Middle frontal gyrus (tissue), 1 donor: Measurements from ENCODE around the gene ATP5PD.

Experiments used
- DNase-seq: peaks from one replicate; pipeline ENCODE4 v3.0.0-alpha.2; 2015; ENCODE audit warnings: low spot score; ENCODE audit errors: extremely low spot score

The ATP5PD gene

DNA sequence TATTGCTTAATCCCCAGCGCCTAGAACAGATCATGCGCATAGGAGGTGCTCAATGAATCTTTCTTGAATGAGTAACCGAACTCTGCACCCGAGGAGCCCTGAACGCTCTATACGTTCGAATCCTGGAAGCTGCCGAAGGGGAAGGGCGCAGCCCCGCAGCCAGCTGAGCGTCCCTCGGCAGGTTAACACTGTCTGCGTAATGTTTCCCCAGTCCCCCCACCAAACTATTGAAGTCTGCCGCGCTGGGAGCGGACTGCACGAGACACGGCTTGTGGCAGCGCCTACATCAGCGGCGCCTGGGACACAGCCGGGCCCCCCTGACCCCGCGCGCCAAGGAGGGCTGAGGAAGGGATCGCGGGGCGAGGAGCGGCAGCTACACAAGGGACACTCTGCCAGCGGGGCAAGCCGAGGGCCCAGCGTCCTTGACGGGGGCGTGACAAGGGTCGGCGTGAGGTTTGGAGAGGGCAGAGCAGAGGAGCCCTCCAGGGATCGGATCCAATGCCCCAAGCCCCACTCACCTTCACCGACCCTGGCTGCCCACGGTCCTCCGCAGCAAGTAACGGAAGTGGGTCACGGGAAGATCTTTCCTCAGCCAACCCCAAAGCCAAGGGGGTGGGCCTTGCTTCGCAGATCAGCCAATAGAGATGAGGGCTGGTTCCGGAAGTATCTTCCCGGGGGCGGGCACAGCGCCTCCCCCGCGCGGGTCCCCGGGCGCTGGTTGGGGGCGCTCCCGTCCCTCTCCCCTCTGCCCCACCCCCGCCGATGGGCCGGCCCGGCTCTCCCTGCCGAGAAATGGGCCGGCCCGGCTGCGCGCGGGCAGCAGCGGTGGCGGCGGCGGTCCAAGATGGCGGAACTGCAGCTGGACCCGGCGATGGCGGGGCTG is at the start of gene ATP5PD, which contains the start of gene KCTD2:
ATP5PD (minus strand) TSS at position 563 of the 883 bp plus-strand sequence. CDS start 4,319 bp downstream, outside the sequence.
KCTD2 (plus strand) TSS at position 819 of the 883 bp plus-strand sequence; CDS start at position 845, 26 bp downstream.
- DNase-seq, result peak; percentile 86

DNA sequence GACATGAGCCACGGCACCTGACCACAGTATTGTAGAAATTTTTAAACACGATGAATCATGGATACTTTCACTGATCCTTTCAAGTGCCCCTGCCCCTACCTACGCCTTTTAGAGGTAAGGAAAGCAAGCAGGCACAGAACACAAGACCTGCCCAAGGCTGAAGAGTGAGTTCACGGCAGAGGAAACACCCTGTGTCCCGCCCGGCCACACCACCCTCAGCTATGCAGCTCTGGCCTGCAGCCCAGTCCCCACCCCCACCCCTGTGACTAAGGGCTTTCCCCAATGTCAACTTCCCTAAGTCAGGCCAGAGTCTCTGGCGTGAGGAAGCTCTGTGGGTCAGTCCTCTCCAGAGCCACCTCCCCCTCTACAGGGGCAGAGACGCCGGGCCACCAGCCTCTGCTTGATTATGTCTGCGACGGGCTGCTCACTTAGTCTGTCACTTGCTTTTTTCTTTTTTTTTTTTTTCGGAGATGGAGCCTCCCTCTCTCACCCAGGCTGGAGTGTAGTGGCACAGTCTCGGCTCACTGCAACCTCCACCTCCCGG is 49.4 kb upstream of the ATP5PD start:
- no peak for DNase-seq

DNA sequence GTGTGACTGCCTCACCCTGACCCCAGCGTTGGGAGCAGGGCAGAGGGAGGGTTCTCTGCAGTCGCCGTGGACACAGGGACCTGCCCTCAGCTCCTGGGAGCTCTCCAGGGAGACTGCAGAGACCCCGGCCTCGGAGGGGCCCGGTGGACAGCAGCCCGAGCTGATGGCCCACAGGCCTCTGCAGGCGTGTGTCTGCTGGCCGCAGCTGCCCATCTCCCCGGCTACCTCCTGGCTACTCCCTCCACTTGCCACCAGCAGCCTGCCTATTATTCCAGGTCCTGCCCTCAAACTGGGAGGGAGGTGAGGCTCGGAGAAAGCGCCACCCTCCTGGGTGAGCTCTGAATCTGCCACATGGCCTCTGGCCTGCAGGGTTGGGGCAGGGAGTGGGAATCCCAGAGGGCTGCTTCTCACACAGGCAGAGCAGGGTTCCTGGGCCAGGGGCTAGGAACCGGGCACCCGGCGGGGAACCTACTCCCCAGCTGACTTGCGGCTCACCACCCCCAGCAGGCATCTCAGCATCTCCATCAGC is 48.2 kb upstream of the ATP5PD start:
- no peak for DNase-seq

DNA sequence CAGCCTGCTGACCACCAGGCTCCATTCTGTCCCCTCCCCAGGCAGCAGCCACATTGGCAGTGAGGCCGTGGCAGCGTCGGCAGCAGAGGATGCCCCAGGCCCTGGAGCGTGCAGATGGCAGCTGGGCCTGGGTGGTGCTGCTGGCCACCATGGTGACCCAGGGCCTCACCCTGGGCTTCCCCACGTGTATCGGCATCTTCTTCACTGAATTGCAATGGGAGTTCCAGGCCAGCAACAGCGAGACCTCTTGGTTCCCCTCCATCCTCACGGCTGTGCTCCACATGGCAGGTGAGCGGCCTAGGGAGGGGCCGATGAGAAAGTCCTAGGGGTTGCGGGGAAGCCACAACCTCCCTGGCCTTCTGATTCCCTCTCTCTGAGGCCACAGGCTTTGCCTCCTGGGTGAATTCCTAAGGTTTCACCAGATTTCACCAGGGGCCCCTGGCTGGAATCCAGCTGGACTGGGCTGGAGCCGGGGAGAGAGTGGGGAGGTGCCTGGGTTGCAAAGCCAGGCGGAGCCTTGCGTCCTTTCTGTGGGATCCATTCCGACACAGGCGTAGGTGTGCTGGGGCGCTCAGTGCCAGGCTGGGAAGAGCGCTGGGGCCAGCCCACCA is 46.9 kb upstream of the ATP5PD start:
- DNase-seq, result no peak

DNA sequence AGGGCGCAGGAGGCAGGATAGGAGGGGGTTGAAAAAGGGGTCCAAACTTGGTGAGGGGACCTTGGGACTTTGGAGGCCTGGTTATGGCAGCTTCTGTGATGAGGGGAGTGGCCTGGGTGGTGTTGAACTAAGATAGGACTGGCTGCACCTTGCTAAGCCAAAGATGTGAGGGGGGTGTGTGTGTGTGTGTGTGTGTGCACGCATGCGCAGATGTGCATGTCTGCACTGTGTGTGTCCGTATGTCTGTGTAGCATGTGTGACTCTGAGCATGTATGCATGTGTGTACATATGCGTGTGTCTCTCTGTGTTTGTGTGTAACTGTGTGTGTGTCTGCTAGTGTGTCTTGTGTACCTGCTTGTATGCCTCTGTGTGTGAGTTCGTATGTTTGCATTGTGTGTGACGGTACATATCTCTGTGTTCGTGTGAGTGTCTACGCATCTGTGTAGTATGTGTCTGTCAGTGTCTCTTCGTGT is 45.1 kb upstream of the ATP5PD start:
- no peak for DNase-seq

DNA sequence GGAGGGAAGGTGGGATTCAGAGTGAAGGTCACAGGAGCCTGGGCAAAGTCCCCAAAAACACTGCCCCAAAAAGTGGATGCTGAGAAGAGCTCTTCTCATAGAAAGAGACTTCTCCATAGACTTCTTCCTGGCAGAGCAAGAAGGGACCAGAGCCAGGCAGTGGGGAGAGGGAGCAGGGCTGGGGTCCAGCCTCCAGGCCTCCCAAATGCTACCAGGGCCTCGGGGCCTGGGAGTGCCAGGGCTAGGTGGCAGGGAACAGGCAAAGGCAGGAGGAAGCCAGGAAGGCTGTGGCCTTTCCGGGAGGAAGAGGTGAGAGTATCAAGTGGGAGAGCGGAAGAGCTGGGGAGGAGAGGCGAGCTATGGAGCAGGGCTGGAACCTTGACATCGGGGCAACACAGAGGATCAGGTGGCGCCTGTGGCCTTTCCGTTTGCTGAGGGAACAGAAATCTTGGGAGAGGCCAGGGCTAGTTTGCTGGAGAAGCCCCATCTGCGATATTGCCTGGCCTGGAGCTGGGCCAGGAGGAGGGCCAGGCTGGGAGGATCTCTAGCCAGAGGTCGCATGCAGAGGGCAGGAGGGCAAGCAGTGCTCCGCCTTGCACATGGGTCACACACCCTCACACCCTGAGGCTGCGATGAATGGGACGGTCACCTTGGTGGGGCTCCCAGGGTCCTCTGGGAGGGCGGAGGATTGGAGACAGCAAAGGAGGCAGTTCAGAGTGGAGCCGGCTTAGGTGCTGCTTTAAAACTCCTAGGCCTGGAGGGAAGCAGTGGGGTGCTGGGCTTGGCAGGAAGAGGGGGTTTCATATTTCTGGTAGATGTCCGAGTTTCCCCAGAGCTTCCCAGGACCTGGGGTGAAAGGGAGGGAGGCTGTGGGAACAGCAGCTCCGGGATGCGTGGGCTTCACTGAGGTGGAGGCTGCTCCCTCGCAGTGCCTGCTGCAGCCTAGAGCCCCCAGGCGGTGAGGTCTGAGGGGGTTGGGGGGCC is 44.4 kb upstream of the ATP5PD start:
- no peak for DNase-seq

DNA sequence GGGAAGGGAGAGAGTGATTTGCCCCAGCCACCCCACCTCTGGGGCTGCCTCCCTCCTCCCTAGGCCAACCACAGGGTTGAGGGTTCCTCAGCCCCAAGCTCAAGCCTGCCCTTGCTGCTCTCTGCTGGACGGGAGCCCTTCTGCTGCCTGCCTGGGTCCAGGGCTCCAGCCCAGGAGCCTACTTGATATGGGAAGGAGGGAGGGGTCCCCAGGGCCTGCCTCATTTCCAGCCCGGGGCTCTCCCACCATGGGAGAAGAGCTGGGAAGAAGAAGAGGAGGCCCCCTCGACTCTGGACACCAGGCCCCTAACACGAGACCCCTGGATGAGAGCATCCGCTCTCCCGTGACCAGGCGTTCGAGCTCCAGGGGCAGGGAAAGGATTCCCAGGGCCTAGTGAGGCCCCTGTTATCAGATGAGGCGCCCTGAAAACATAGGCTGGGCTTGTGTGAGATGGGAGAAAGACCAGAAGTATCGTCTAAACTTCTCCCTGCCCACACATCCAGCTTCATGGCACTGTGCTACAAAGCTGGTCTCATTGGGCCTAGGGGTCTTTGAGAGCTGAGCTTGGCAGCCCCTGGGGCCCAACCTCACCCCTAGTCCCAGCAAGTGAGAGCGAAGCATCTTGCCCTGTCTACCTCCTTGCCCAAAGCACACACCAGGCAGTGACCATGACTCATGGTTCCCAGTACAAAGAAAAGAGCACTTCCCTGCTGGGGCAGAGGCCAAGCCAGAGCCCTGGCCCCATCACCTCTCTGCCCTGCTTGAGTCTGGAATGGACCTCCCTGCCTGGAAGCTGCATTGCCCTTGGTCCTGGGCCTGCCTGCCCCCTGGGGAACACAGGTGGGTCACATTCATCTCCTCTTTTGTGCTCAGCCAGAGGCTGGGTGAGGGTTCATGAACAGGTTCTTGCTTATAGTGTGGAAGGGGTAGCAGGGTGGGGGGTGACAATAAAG is 42.0 kb upstream of the ATP5PD start:
- DNase-seq, result no peak

DNA sequence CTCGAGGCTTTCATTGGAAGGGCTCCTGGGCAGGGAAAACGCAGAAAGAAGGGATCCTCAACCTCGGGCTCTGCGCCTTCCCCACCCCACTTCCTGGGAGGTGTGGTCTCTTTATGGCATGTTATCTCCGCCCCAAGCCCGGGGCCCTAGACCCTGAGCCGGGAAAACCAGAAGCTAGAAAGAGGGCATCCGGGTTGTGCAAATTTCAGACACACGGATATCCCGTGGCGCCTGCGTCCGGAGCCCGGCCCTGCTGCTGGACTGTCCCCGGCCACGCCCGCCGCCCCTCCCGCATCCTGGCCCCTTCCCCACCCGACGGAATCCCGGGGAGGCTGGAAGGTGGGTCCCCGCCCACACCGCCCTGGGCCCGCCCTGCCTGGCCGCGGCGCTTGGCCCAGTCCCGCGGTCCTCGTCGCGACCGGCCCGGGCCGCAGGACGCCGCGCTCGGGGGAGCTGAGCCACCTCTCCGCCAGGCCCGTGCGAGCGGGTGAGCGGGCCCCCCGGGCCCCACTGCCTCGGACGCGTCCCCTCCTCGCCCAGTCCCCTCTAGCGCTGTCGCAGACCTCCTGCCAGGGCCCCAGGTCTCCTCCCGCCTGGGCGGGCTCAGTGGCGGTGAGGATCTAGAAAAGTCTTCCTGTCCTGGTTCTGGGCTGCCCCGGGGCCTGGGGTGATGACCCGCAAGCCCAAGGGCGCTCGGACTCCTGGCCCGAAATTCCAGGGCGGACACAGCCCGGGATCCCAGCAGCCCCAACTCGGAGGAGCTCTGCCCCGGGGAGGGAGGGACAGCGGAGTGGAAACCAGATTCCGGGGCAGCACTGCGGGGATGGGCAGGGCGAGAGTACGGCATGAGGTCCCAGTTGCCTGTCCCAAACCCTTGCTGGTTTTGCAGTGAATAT is 41.0 kb upstream of the ATP5PD start, which contains the start of gene SLC16A5:
SLC16A5 (plus strand) TSS at position 397 of the 896 bp plus-strand sequence. CDS start 5,683 bp downstream, outside the sequence.
- no peak for DNase-seq

DNA sequence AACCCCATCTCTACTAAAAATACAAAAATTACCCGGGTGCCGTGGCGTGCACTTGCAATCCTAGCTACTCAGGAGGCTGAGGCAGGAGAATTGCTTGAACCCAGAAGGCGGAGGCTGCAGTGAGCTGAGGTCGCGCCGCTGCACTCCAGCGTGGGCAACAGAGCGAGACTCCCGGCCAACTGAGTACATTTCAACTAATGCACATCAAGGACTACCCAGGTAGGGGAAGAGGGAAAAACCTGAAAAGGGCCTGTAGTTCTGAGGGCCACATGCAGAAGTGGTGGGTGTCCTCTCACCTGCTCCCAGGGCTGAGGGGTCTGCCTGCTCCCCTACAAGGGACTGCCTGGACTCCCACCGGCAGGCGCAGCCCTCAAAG is 40.4 kb upstream of the ATP5PD start:
- no peak for DNase-seq

DNA sequence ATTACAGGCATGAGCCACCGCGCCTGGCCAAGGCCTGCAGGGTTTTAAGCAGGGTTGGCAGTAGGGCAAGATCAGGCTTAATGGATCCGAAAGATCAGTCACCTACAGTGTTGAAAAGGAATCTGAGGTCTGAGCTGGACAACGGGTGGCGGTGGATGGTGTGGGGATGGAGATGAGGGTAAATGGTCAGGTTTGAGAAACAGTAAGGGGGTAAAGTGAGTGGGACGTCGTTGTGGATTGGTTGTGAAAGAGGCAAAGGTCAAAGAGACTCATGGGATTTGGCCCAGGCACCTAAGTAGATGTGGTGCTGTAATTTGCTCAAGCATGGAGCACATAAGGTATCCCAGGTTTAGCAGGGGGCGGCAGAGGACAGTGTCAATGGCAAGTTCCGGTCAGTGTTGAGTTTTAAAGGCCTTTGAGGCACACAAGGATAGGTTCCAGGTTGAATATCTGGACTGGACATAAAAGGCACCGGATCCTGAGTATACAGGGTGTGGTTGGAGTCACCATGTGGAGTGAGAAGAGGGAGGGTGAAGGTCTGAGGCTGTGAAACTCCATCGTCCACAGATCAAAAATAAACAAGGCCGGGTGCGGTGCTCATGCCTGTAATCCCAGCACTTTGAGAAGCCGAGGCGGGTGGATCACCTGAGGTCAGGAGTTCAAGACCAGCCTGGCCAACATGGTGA is 39.9 kb upstream of the ATP5PD start:
- DNase-seq, result no peak

DNA sequence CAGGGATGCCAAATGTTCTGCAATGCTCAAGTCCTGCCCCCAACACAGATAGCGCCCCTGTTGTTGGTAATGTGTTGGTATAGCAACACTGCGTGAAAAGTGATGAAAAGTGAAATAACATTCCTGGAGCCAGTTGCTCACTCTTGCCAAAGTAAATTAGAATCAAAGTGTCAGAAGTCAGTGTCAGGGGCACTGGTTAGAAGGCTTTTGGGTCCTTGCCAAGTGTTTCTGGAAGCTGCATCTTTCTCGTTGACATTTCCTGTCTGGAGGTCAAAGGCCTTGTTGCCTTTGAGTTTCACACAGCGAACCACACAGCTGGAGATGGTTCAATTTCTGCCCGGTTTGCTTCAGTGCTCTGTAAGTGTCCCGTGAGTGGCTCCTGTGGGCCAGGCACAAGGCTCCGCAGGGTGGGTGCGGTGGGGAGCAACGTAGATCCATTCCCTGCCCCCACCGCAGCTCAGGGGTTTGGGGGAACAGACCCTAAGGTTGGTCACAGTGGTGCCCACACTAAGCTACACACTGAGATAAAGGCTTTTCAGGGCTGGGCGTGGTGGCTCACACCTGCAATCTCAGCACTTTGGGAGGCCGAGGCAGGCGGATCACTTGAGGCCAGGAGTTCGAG is 37.4 kb upstream of the ATP5PD start:
- DNase-seq, result no peak

DNA sequence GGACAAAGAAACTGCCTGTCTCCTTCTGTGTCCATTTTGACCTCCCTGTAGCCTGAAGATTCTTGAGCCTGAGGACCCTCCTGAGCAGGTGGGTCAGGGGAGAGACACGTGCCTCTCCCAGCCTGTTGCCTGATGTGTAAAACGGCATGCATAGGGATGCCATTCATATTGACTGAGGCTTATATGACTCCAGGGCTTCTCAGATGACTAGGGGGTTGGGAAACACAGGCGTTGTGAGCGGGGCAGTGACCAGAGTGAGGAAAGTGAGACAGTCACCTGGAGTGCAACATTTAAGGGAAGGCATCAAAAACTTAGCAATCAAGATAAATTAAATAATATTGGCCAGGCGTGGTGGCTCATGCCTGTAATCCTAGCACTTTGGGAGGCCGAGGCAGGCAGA is 35.9 kb upstream of the ATP5PD start:
- no peak for DNase-seq

DNA sequence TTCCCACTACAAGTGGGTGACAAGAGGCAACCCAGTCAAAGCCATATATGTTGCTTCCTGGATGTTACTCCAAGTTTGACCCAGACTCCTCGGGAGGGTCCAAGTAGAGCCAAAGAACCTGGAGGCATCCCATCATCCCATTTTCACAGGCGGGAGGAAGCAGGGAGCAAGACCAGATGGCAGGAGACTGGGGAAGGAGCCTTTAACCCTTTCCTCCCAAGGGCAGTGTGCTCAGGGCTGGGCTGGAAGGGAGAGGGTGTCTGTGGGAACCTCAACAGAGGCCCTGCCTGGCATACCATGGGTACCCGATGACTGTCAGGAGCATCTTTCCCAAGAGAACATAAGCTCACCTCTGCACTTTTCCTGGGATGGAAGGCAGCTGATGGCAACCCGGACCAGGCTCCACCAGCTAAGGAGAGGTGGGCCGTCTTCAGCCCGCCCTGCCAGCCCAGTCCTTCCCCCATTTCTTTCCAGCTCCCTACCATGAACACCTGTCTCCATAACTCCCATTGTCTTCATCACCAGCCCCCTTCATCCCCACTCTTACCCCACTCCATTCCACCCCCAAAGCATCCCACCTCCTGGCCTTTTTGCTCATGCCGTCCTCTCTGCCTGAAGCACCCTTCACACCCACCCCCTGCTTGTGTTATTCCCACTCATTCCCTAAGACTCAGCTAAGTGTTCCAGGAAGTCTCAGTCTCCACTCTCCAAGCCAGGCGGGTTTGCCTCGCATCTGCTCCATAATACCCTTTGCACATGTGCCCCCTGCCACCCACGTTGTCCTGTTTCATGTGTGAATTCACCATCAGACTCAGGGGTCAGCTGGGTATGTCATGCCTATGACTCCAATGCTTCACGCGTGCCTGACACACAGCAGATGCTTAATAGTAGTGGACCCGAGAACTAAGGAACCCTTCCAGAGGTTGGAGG is 35.1 kb upstream of the ATP5PD start:
- no peak for DNase-seq

DNA sequence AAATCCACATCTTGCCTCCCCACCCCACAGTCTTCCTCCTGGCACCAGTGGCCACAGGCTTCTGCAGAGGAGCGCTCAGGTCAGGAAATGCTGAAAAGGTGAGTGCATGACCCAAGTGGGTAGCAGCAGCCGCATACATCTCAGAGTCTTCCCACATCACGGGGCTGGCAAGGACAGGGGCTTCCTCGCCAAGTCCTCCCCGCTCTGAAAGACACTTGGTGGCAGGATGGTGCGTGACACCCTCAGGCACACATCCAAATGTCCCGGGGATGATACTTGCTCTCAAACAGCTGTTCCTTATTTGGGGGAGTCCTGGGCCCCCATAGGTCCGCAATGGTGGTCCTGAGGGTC is 32.2 kb upstream of the ATP5PD start:
- no peak for DNase-seq

DNA sequence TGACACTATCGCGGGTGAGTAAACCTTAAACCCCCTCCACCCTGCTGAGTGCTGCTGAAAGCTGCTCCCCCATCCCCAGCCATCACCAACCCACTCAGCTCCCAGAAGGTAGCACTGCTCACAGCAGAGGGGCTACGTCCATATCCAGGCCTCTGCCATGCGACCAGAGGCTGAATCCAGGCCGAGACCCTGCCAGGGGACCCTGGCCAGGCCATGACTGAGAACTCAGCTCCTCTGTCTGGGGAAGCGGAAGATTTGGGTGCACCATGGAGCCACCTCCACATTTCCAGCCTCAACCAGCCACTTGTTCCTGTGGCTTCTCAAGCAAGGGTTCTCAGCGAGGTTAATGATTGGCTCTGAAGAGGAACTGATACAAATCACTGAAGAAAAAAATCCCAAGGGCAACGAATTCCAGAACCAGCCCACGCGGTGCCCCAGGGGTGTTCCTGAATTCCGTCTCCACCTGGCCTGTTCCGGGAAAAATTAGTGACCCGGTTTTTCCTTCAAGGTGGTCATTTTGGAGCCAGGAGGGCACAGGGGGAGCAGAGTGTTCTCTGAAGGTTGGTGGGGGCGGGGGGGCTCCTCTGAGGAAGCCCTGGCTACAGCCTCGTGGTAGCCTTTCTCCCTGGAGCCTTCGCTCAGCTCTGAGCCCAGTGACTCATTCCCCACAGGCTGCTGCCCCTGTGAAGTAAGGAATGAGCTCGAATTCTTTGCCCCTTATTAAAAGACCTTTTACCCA is 31.7 kb upstream of the ATP5PD start:
- no peak for DNase-seq
